ENCODE measurements around the gene XPO6.

XPO6 gene

GRCh38 chr16:28171816-28172215, 39.9 kb downstream of the XPO6 start:
- Histone ChIP-seq H3K36me3 (ENCODE audit: control insufficient read depth in 2 of 2, insufficient read depth in 2 of 2, low read length in 2 of 2) (peaks cover 21 to 30% of the 10 kb centered on the region in 2 donors), H3K9ac (ENCODE audit: low read length in 2 of 2) (no peak overlapping the region), H3K4me1 (ENCODE audit: control insufficient read depth, insufficient read depth, low read length) (no peaks in the 10 kb centered on the region), H3K9me3 (ENCODE audit: control insufficient read depth in 2 of 2, low read length in 2 of 2) (no peaks in the 10 kb centered on the region), H3K27ac (ENCODE audit: low read length) (no peak overlapping the region), H3K27me3 (ENCODE audit: control insufficient read depth in 1 of 2, insufficient read depth in 2 of 2, low read length in 2 of 2) (no peaks in the 10 kb centered on the region), H3K4me3 (ENCODE audit: low read length in 2 of 2) (no peak overlapping the region)

- Histone ChIP-seq H3K9ac (ENCODE audit: low read length in 2 of 2) (no peak overlapping the region), H3K36me3 (ENCODE audit: control insufficient read depth in 2 of 2, insufficient read depth in 2 of 2, low read length in 2 of 2) (peaks cover 24 to 40% of the 10 kb centered on the region in 2 donors), H3K4me1 (ENCODE audit: control insufficient read depth, insufficient read depth, low read length) (no peaks in the 10 kb centered on the region), H3K4me3 (ENCODE audit: low read length in 2 of 2) (no peak overlapping the region), H3K9me3 (ENCODE audit: control insufficient read depth in 2 of 2, low read length in 2 of 2) (no peaks in the 10 kb centered on the region), H3K27me3 (ENCODE audit: control insufficient read depth in 1 of 2, insufficient read depth in 2 of 2, low read length in 2 of 2) (no peaks in the 10 kb centered on the region), H3K27ac (ENCODE audit: low read length) (no peak overlapping the region)
Observed at GRCh38 chr16:28168991-28169554, 42.7 kb downstream of the XPO6 start.

- Histone ChIP-seq H3K9me3 (ENCODE audit: control insufficient read depth in 2 of 2, low read length in 2 of 2) (no peaks in the 10 kb centered on the region), H3K27me3 (ENCODE audit: control insufficient read depth in 1 of 2, insufficient read depth in 2 of 2, low read length in 2 of 2) (no peaks in the 10 kb centered on the region), H3K36me3 (ENCODE audit: control insufficient read depth in 2 of 2, insufficient read depth in 2 of 2, low read length in 2 of 2) (peaks cover 23 to 42% of the 10 kb centered on the region in 2 donors), H3K4me1 (ENCODE audit: control insufficient read depth, insufficient read depth, low read length) (no peaks in the 10 kb centered on the region), H3K9ac (ENCODE audit: low read length in 2 of 2) (no peak overlapping the region), H3K27ac (ENCODE audit: low read length) (no peak overlapping the region), H3K4me3 (ENCODE audit: low read length in 2 of 2) (no peak overlapping the region)
Observed at GRCh38 chr16:28167730-28168129, 44.0 kb downstream of the XPO6 start.

- H3K27me3 ChIP-seq (ENCODE audit: control insufficient read depth in 1 of 2, insufficient read depth in 2 of 2, low read length in 2 of 2) = no peaks in the 10 kb centered on the region
- no peak overlapping the region for H3K27ac ChIP-seq (ENCODE audit: low read length)
- H3K4me1 ChIP-seq (ENCODE audit: control insufficient read depth, insufficient read depth, low read length) = no peaks in the 10 kb centered on the region
- H3K9me3 ChIP-seq (ENCODE audit: control insufficient read depth in 2 of 2, low read length in 2 of 2) = no peaks in the 10 kb centered on the region
- no peak overlapping the region for H3K9ac ChIP-seq (ENCODE audit: low read length in 2 of 2)
- no peak overlapping the region for H3K4me3 ChIP-seq (ENCODE audit: low read length in 2 of 2)
- H3K36me3 ChIP-seq (ENCODE audit: control insufficient read depth in 2 of 2, insufficient read depth in 2 of 2, low read length in 2 of 2) = peaks cover 23 to 42% of the 10 kb centered on the region in 2 donors
Observed at GRCh38 chr16:28167221-28167620, 44.5 kb downstream of the XPO6 start.

- Histone ChIP-seq H3K4me1 (ENCODE audit: control insufficient read depth, insufficient read depth, low read length) (no peaks in the 10 kb centered on the region), H3K36me3 (ENCODE audit: control insufficient read depth in 2 of 2, insufficient read depth in 2 of 2, low read length in 2 of 2) (peaks cover 23 to 42% of the 10 kb centered on the region in 2 donors), H3K9me3 (ENCODE audit: control insufficient read depth in 2 of 2, low read length in 2 of 2) (no peaks in the 10 kb centered on the region), H3K9ac (ENCODE audit: low read length in 2 of 2) (no peak overlapping the region), H3K27me3 (ENCODE audit: control insufficient read depth in 1 of 2, insufficient read depth in 2 of 2, low read length in 2 of 2) (no peaks in the 10 kb centered on the region), H3K4me3 (ENCODE audit: low read length in 2 of 2) (no peak overlapping the region), H3K27ac (ENCODE audit: low read length) (no peak overlapping the region)
Observed at GRCh38 chr16:28166394-28167208, 45.2 kb downstream of the XPO6 start.

GRCh38 chr16:28165598-28165997, 46.2 kb downstream of the XPO6 start:
- Histone ChIP-seq H3K27me3 (ENCODE audit: control insufficient read depth in 1 of 2, insufficient read depth in 2 of 2, low read length in 2 of 2) (no peaks in the 10 kb centered on the region), H3K4me3 (ENCODE audit: low read length in 2 of 2) (no peak overlapping the region), H3K4me1 (ENCODE audit: control insufficient read depth, insufficient read depth, low read length) (no peaks in the 10 kb centered on the region), H3K36me3 (ENCODE audit: control insufficient read depth in 2 of 2, insufficient read depth in 2 of 2, low read length in 2 of 2) (peaks cover 23 to 42% of the 10 kb centered on the region in 2 donors), H3K9ac (ENCODE audit: low read length in 2 of 2) (no peak overlapping the region), H3K27ac (ENCODE audit: low read length) (no peak overlapping the region), H3K9me3 (ENCODE audit: control insufficient read depth in 2 of 2, low read length in 2 of 2) (no peaks in the 10 kb centered on the region)

- no peak overlapping the region for H3K9ac ChIP-seq (ENCODE audit: low read length in 2 of 2)
- H3K27ac ChIP-seq (ENCODE audit: low read length) = no peak overlapping the region
- H3K4me1 ChIP-seq (ENCODE audit: control insufficient read depth, insufficient read depth, low read length) = no peaks in the 10 kb centered on the region
- no peaks in the 10 kb centered on the region for H3K27me3 ChIP-seq (ENCODE audit: control insufficient read depth in 1 of 2, insufficient read depth in 2 of 2, low read length in 2 of 2)
- H3K9me3 ChIP-seq (ENCODE audit: control insufficient read depth in 2 of 2, low read length in 2 of 2) = no peaks in the 10 kb centered on the region
- H3K36me3 ChIP-seq (ENCODE audit: control insufficient read depth in 2 of 2, insufficient read depth in 2 of 2, low read length in 2 of 2) = peaks cover 16 to 34% of the 10 kb centered on the region in 2 donors
- H3K4me3 ChIP-seq (ENCODE audit: low read length in 2 of 2) = no peak overlapping the region
Observed at GRCh38 chr16:28164140-28164539, 47.6 kb downstream of the XPO6 start.

- peaks cover 13 to 30% of the 10 kb centered on the region in 2 donors for H3K36me3 ChIP-seq (ENCODE audit: control insufficient read depth in 2 of 2, insufficient read depth in 2 of 2, low read length in 2 of 2)
- no peaks in the 10 kb centered on the region for H3K4me1 ChIP-seq (ENCODE audit: control insufficient read depth, insufficient read depth, low read length)
- H3K27ac ChIP-seq (ENCODE audit: low read length) = no peak overlapping the region
- no peak overlapping the region for H3K9ac ChIP-seq (ENCODE audit: low read length in 2 of 2)
- no peaks in the 10 kb centered on the region for H3K9me3 ChIP-seq (ENCODE audit: control insufficient read depth in 2 of 2, low read length in 2 of 2)
- no peaks in the 10 kb centered on the region for H3K27me3 ChIP-seq (ENCODE audit: control insufficient read depth in 1 of 2, insufficient read depth in 2 of 2, low read length in 2 of 2)
- H3K4me3 ChIP-seq (ENCODE audit: low read length in 2 of 2) = no peak overlapping the region
Observed at GRCh38 chr16:28163699-28164098, 48.1 kb downstream of the XPO6 start.

- Histone ChIP-seq H3K4me3 (ENCODE audit: low read length in 2 of 2) (no peak overlapping the region), H3K27me3 (ENCODE audit: control insufficient read depth in 1 of 2, insufficient read depth in 2 of 2, low read length in 2 of 2) (no peaks in the 10 kb centered on the region), H3K4me1 (ENCODE audit: control insufficient read depth, insufficient read depth, low read length) (peaks cover 4% of the 10 kb centered on the region), H3K9me3 (ENCODE audit: control insufficient read depth in 2 of 2, low read length in 2 of 2) (no peaks in the 10 kb centered on the region), H3K9ac (ENCODE audit: low read length in 2 of 2) (no peak overlapping the region), H3K36me3 (ENCODE audit: control insufficient read depth in 2 of 2, insufficient read depth in 2 of 2, low read length in 2 of 2) (peaks cover 13 to 30% of the 10 kb centered on the region in 2 donors), H3K27ac (ENCODE audit: low read length) (no peak overlapping the region)
Observed at GRCh38 chr16:28162326-28162877, 49.4 kb downstream of the XPO6 start.

- H3K27me3 ChIP-seq (ENCODE audit: control insufficient read depth in 1 of 2, insufficient read depth in 2 of 2, low read length in 2 of 2) = no peaks in the 10 kb centered on the region
- H3K9me3 ChIP-seq (ENCODE audit: control insufficient read depth in 2 of 2, low read length in 2 of 2) = no peaks in the 10 kb centered on the region
- peaks cover 5 to 22% of the 10 kb centered on the region in 2 donors for H3K36me3 ChIP-seq (ENCODE audit: control insufficient read depth in 2 of 2, insufficient read depth in 2 of 2, low read length in 2 of 2)
- H3K4me1 ChIP-seq (ENCODE audit: control insufficient read depth, insufficient read depth, low read length) = peaks cover 4% of the 10 kb centered on the region
- H3K9ac ChIP-seq (ENCODE audit: low read length in 2 of 2) = no peak overlapping the region
- no peak overlapping the region for H3K27ac ChIP-seq (ENCODE audit: low read length)
- no peak overlapping the region for H3K4me3 ChIP-seq (ENCODE audit: low read length in 2 of 2)
Observed at GRCh38 chr16:28161626-28162025, 50.1 kb downstream of the XPO6 start.

GRCh38 chr16:28158136-28158535, 53.6 kb downstream of the XPO6 start:
- H3K27ac ChIP-seq (ENCODE audit: low read length) = no peak overlapping the region
- H3K9ac ChIP-seq (ENCODE audit: low read length in 2 of 2) = no peak overlapping the region
- H3K4me3 ChIP-seq (ENCODE audit: low read length in 2 of 2) = no peak overlapping the region

More at GRCh38 chr16:28158136-28158535, 53.6 kb downstream of the XPO6 start:
- peaks cover 4% of the 10 kb centered on the region for H3K4me1 ChIP-seq (ENCODE audit: control insufficient read depth, insufficient read depth, low read length)
- no peaks in the 10 kb centered on the region for H3K9me3 ChIP-seq (ENCODE audit: control insufficient read depth in 2 of 2, low read length in 2 of 2)
- H3K36me3 ChIP-seq (ENCODE audit: control insufficient read depth in 2 of 2, insufficient read depth in 2 of 2, low read length in 2 of 2) = peaks cover 7 to 13% of the 10 kb centered on the region in 2 donors
- no peaks in the 10 kb centered on the region for H3K27me3 ChIP-seq (ENCODE audit: control insufficient read depth in 1 of 2, insufficient read depth in 2 of 2, low read length in 2 of 2)

Measured in stomach smooth muscle (tissue), 2 donors.